H9 (cell line): ENCODE results near the gene CXXC5. TPM values are rescaled to one million over a fixed set of nuclear protein-coding genes. Genes with fewer than 3 reads are reported as not detected.

ENCODE experiments used
- DNase-seq: peaks from one replicate; pipeline ENCODE4 v3.0.0-alpha.2; 2017
- H2AFZ ChIP-seq: one replicate; pipeline ENCODE4 v1.6.1; 2013; ENCODE audit warnings: mild to moderate bottlenecking, low read length, control low read depth, moderate library complexity
- H2AK5ac ChIP-seq: 2 replicates; pipeline ENCODE4 v1.6.1; 2013; ENCODE audit warnings: low read length, control low read depth, mixed read lengths; ENCODE audit not compliant: insufficient read length
- H2BK120ac ChIP-seq: one replicate; pipeline ENCODE4 v1.6.1; 2013; ENCODE audit warnings: low read depth, mild to moderate bottlenecking, low read length, control low read depth, inconsistent platforms; ENCODE audit not compliant: poor library complexity, severe bottlenecking
- H2BK12ac ChIP-seq: 2 replicates; pipeline ENCODE4 v1.6.1; 2013; ENCODE audit warnings: low read length, control low read depth, mixed read lengths, low read depth; ENCODE audit not compliant: insufficient read length
- H2BK15ac ChIP-seq: 2 replicates; pipeline ENCODE4 v1.6.1; 2013; ENCODE audit warnings: low read depth, low read length, control low read depth
- H2BK20ac ChIP-seq: one replicate; pipeline ENCODE4 v1.6.1; 2013; ENCODE audit warnings: low read depth, mild to moderate bottlenecking, low read length, control low read depth, inconsistent platforms; ENCODE audit not compliant: poor library complexity, severe bottlenecking
- H2BK5ac ChIP-seq: 2 replicates; pipeline ENCODE4 v1.6.1; 2013; ENCODE audit warnings: low read length, control low read depth, mixed read lengths; ENCODE audit not compliant: insufficient read length
- H3K14ac ChIP-seq: 2 replicates; pipeline ENCODE4 v1.6.1; 2013; ENCODE audit warnings: low read length, control low read depth; ENCODE audit not compliant: insufficient read depth
- H3K18ac ChIP-seq: 2 replicates; pipeline ENCODE4 v1.6.1; 2013; ENCODE audit warnings: low read depth, mild to moderate bottlenecking, mixed read lengths, low read length, control low read depth; ENCODE audit not compliant: insufficient read length
- H3K23ac ChIP-seq: 2 replicates; pipeline ENCODE4 v1.6.1; 2013; ENCODE audit warnings: low read length, control low read depth, mixed read lengths, low read depth; ENCODE audit not compliant: insufficient read length
- H3K23me2 ChIP-seq: 2 replicates; pipeline ENCODE4 v1.6.1; 2013; ENCODE audit warnings: low read depth, mild to moderate bottlenecking, mixed read lengths, low read length, control low read depth; ENCODE audit not compliant: insufficient read length, poor library complexity, severe bottlenecking
- H3K27ac ChIP-seq: 2 replicates; pipeline ENCODE4 v1.5.1; 2013; ENCODE audit warnings: low read length, control low read depth, mixed read lengths, low read depth; ENCODE audit not compliant: insufficient read length
- H3K27me3 ChIP-seq: 2 replicates; pipeline ENCODE4 v1.6.1; 2013; ENCODE audit warnings: low read length, control low read depth, inconsistent platforms; ENCODE audit not compliant: insufficient read depth
- H3K4ac ChIP-seq: 2 replicates; pipeline ENCODE4 v1.6.1; 2013; ENCODE audit warnings: low read depth, mild to moderate bottlenecking, control low read depth, inconsistent platforms, low read length, moderate library complexity
- H3K4me1 ChIP-seq: 2 replicates; pipeline ENCODE4 v1.6.1; 2013; ENCODE audit warnings: low read length, control low read depth, inconsistent platforms; ENCODE audit not compliant: insufficient read depth
- H3K4me2 ChIP-seq: 2 replicates; pipeline ENCODE4 v1.6.1; 2013; ENCODE audit warnings: low read length, control low read depth, mixed read lengths; ENCODE audit not compliant: insufficient read length, insufficient read depth
- H3K56ac ChIP-seq: 2 replicates; pipeline ENCODE4 v1.6.1; 2013; ENCODE audit warnings: low read depth, mild to moderate bottlenecking, mixed read lengths, low read length, control low read depth; ENCODE audit not compliant: insufficient read length
- H3K79me1 ChIP-seq: 2 replicates; pipeline ENCODE4 v1.6.1; 2013; ENCODE audit warnings: low read depth, mild to moderate bottlenecking, moderate library complexity, low read length, control low read depth, inconsistent platforms; ENCODE audit not compliant: insufficient read depth, poor library complexity, severe bottlenecking
- H3K79me2 ChIP-seq: 2 replicates; pipeline ENCODE4 v1.6.1; 2013; ENCODE audit warnings: low read length, control low read depth, inconsistent platforms; ENCODE audit not compliant: insufficient read depth
- H3K9ac ChIP-seq: 2 replicates; pipeline ENCODE4 v1.6.1; 2013; ENCODE audit warnings: low read length, control low read depth, mixed read lengths; ENCODE audit not compliant: insufficient read length; ENCODE audit errors: extremely low read depth
- H3K9me3 ChIP-seq: one replicate; pipeline ENCODE4 v1.6.1; 2013; ENCODE audit warnings: low read depth, low read length, inconsistent platforms; ENCODE audit not compliant: control insufficient read depth
- H3T11ph ChIP-seq: one replicate; pipeline ENCODE4 v1.6.1; 2013; ENCODE audit warnings: mild to moderate bottlenecking, low read length, control low read depth, inconsistent platforms
- H4K20me1 ChIP-seq: one replicate; pipeline ENCODE4 v1.6.1; 2013; ENCODE audit not compliant: control insufficient read depth, insufficient read length, insufficient read depth
- H4K5ac ChIP-seq: 2 replicates; pipeline ENCODE4 v1.6.1; 2013; ENCODE audit warnings: low read depth, mild to moderate bottlenecking, mixed read lengths, low read length, control low read depth; ENCODE audit not compliant: insufficient read length
- H4K8ac ChIP-seq: replicated peaks from 2 replicates; pipeline ENCODE4 v1.6.1; 2013; ENCODE audit warnings: low read length, control low read depth, mixed read lengths, low read depth; ENCODE audit not compliant: insufficient read length
- H4K91ac ChIP-seq: 2 replicates; pipeline ENCODE4 v1.6.1; 2013; ENCODE audit warnings: low read depth, mild to moderate bottlenecking, moderate library complexity, mixed read lengths, low read length, control low read depth; ENCODE audit not compliant: insufficient read length
- H3K27ac Mint-ChIP-seq, 3 experiments: 2 replicates in 2 of 3; 3 replicates in 1 of 3; pipeline ENCODE4 v1.8.0; 2020 to 2021; ENCODE audit warnings: mixed read lengths in 3 of 3, mild to moderate bottlenecking in 1 of 3, moderate library complexity in 1 of 3
- H3K27me3 Mint-ChIP-seq: 2 replicates; pipeline ENCODE4 v1.8.0; 2021; ENCODE audit warnings: low read depth, mild to moderate bottlenecking, moderate library complexity, mixed read lengths
- H3K36me3 Mint-ChIP-seq, 3 experiments: 2 replicates in 2 of 3; 3 replicates in 1 of 3; pipeline ENCODE4 v1.8.0; 2020 to 2021; ENCODE audit warnings: low read depth in 3 of 3, mixed read lengths in 3 of 3; ENCODE audit not compliant: insufficient read depth in 1 of 3
- H3K4me1 Mint-ChIP-seq, 2 experiments: 2 replicates each; pipeline ENCODE4 v1.8.0; 2020; ENCODE audit warnings: mixed read lengths in 2 of 2
- H3K4me3 Mint-ChIP-seq, 2 experiments: 2 replicates in 1 of 2; 3 replicates in 1 of 2; pipeline ENCODE4 v1.8.0; 2020 to 2021; ENCODE audit warnings: mild to moderate bottlenecking in 2 of 2, mixed read lengths in 2 of 2, moderate library complexity in 1 of 2
- H3K9me3 Mint-ChIP-seq, 2 experiments: 2 replicates in 1 of 2; 3 replicates in 1 of 2; pipeline ENCODE4 v1.8.0; 2020; ENCODE audit warnings: mild to moderate bottlenecking in 2 of 2, mixed read lengths in 2 of 2, moderate library complexity in 1 of 2
- CTCF ChIP-seq: fragments of 200-600 bp; sonication (generic); conservative IDR thresholded peaks from 3 replicates; pipeline ENCODE4 v1.8.0; 2021; ENCODE audit warnings: antibody characterized with exemption, mild to moderate bottlenecking
- WGBS: extraction: QIAGEN DNeasy Blood & Tissue Kit; methylation state at CpG from one replicate; pipeline ENCODE4 v1.1.7; 2013; ENCODE audit warnings: missing lambda C conversion rate, low lambda C conversion rate, mixed read lengths; ENCODE audit not compliant: insufficient read length; ENCODE audit errors: extremely low coverage; 5-methylcytosine and 5-hydroxymethylcytosine counted together
- total RNA-seq: library from RNA; stranded (reverse); gene quantifications from 2 replicates; pipeline ENCODE4 v1.2.1, GENCODE V29; 2021

CXXC5 gene
- total RNA-seq, 1 experiment from 2014 or later, result 105 TPM

- Histone ChIP-seq H3K4me1 (no peaks in the 10 kb centered on the region; the same call in 1 of the 2 replicates), H2BK5ac (no peak overlapping the region), H2BK20ac (no peak overlapping the region), H2BK120ac (no peak overlapping the region), H3K27ac (no peak overlapping the region), H3K9ac (no peak overlapping the region), H2AK5ac (no peak overlapping the region), H3K23me2 (no peaks in the 10 kb centered on the region), H3K9me3 (no peaks in the 10 kb centered on the region), H2BK15ac (no peak overlapping the region), H4K5ac (no peak overlapping the region), H3K4me2 (no peak overlapping the region), H4K20me1 (no peaks in the 10 kb centered on the region), H2AFZ (no peak overlapping the region), H3K79me2 (no peaks in the 10 kb centered on the region), H3T11ph (no peak overlapping the region), H3K23ac (no peak overlapping the region), H4K91ac (no peak overlapping the region), H3K18ac (no peak overlapping the region), H2BK12ac (no peak overlapping the region), H4K8ac (no peak overlapping the region), H3K79me1 (no peaks in the 10 kb centered on the region), H3K14ac (no peak overlapping the region), H3K27me3 (no peaks in the 10 kb centered on the region), H3K4ac (no peak overlapping the region), H3K56ac (no peak overlapping the region)
- Mint-ChIP-seq H3K36me3 (no peaks in the 10 kb centered on the region), H3K27ac (no peak overlapping the region), H3K4me1 (peaks cover 2 to 10% of the 10 kb centered on the region in 2 experiments; a peak in 2 of 4 replicates), H3K4me3 (no peak overlapping the region), H3K9me3 (no peaks in the 10 kb centered on the region), H3K27me3 (no peaks in the 10 kb centered on the region; the same call in 1 of the 2 replicates)
- no peak for TF ChIP-seq CTCF
- no CpG with 5 or more reads among the region's 2 CpGs for WGBS
- no peak for DNase-seq
Measured at GRCh38 chr5:139732019-139732418, 83.9 kb downstream of the CXXC5 start.
